NCI-H1048 (cell line): ENCODE results near the gene LRRC74A.
"Not testable (repeated sequence)": the region's sequence is repeated elsewhere in the genome, so short reads cannot be mapped to it uniquely, and the experiment has no call there.

ENCODE experiments used
- DNase-seq: peaks from one replicate; lab custom pipeline; 2025; lab: John Stamatoyannopoulos, UW

LRRC74A gene

DNA sequence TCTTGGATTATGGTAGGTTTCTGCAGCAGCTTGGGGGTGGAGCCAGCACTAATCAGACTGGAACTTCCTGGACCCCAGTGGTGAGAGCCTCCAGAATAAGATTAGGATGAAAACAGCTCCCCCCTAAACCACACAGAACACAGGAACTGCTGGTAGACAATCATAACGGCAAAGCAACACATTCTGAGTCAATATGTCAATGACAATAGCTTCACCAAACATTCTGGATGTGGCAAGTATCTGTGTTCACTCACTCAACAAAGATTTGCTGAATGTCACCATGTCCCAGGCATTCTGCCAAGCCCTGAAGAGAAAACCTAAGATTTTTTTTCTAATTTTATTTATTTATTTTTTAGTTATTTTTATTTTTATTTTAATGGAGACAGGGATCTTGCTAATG is 65.2 kb downstream of the LRRC74A start:
- DNase-seq, result no peak

- DNase-seq, result no peak
These were observed 68.1 kb downstream of the LRRC74A start for GRCh38 chr14:76894308-76894707.

DNA sequence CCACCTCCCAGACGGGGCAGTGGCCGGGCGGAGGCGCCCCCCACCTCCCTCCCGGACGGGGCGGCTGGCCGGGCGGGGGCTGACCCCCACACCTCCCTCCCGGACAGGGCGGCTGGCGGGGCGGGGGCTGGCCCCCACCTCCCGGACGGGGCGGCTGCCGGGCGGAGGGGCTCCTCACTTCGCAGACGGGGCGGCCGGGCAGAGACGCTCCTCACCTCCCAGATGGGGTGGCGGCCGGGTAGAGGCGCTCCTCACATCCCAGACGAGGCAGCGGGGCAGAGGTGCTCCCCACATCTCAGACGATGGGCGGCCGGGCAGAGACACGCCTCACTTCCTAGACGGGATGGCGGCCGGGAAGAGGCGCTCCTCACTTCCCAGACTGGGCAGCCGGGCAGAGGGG is 71.8 kb downstream of the LRRC74A start:
- DNase-seq, result not testable (repeated sequence)

GRCh38 chr14:76900682-76901081 is 74.5 kb downstream of the LRRC74A start:
- DNase-seq, result no peak

GRCh38 chr14:76901171-76902055 is 75.2 kb downstream of the LRRC74A start:
- DNase-seq, result no peak

DNA sequence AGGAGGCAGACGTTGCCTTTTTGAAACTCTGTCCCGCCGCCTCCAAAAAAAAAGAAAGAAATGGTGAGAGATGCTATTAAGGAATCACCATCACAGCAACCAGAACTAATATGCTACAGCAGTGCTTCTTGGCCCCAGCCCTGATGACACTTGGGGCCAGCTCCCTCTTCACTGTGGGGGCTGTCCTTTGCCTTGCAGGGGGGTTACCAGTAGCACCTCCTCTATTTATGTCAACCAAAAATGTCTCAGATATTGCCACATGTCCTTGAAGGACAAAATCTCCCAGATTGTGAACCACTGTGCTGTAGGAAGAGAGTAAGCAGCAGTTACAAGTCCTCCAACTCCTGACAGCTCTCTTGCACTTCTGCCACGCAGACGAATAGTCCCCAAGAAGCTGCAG is 76.4 kb downstream of the LRRC74A start:
- DNase-seq, result no peak

DNA sequence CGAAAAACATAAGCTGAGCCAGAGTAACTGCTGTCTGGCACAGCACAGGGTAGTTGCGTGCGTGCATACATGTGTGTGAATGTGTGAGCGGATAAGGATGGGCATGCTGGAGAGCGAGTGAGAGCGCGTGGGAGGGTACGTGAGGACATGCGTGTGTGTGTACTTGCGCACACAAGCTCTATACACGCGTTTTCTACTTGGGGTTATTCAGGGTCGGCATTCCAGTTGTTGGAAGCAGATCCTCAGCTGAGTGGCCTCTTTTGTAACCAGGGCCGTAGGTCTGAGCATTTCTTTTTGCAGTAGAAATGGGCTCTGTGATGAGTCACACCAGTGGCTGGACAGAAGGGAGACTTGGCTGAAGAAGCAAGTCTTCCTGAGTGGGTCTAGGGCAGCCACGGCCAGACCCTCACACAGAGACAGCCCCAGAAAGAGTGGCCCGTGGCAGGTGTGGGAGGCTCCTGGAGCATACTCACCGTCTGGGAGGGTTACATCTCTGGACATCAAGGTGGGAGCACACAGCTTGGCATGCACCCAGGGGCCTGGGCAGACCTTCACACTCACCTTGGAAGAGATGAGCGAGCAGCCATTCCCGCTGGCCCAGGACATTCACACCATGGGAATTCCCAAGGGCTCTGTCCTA is 78.0 kb downstream of the LRRC74A start:
- no peak for DNase-seq

DNA sequence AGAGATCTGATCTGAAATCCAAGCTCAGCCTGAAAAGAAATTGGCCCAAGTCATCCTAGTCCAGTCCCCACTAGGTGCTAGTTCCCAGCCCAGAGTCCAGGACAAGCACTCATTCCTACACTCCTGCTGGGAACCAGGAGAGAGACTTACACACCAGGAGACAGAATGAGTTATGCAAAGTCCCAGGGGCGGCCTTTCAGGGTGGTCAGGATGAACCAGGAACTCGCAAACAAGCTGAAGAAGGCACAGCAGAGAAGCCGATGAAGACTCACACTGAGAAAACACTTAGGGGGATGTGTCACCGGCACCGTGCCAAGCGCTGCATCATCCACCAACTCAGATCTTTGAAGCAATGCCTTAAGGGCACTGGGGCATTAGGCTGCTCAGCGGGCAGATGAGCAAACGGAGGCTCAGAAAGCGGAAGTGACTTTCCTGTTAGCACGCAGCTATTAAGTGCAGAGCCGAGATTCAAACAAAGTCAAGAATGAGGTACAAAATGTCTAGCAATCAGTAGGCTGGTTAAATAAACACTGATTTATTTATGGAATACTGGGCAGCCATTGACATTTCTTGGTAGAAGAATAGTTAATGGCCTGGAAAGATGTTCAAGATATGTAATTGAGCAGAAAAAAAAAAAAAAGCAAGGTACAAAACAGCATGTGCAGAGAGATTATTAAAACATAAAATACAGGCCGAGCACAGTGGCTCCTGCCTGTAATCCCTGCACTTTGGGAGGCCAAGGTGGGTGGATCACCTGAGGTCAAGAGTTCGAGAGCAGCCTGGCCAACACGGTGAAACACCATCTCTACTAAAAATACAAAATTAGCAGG is 78.7 kb downstream of the LRRC74A start:
- no peak for DNase-seq

DNA sequence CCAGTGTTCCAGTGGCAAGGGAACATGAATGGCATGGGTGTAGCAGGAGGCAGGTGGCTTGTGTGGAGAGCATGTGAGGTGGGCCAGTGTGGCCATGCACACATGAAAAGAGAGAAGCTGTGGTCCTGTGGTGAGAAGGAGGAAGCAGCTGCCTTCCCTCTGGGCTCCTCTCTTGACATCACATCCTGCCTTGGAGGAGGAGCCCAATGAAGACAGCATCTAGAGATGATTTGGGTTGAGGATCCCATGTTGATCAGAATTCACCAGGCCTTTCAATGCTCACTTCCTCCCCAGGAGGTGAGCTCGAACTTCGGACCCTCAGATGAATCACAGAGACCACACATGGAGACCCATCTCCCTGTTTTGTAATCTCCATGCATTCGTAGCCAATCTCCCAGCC is 82.6 kb downstream of the LRRC74A start:
- no peak for DNase-seq

- no peak for DNase-seq
These were observed 83.1 kb downstream of the LRRC74A start for GRCh38 chr14:76909266-76909665.

DNA sequence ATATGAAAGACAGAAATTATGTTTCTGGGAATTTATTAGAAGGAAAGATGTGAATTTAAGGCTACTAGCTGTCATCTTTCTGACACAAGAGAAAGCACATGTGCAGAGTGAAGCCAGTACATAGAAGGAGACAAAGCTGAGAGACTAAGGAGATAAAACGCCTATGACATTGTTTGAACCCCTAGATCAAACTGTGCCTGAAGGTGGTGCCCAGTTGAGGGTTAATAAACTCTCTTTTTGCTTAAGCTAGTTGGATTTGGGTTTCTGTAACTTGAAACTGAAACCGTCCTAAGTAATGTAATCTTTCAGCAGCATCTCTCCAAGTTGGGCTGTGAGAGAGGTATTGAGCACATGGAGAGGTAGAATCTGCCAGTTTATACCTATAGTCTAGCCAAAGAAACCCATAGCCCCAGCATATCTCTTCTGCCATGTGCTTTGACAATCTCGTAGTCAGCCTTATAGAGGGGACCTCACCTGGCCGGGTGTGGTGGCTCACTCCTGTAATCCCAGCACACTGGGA is 84.2 kb downstream of the LRRC74A start:
- no peak for DNase-seq

DNA sequence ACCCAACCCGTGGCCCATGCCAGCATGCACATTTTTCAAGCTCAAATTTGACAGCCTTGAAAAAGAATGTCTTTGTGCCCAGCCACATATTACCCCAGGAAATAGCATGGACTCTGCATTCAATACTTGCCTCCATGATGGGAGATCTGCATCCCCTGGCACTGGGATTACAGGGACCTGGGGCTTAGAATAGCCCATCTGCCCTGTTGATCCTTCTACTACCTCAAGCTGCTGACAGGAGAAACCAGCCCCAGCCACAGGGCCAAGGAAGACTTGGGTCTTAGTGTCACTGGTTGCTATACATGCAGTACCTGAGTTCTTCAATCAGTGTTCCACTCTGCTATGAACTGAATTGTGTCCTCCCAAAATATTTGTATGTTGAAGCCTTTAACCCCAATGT is 85.3 kb downstream of the LRRC74A start:
- no peak for DNase-seq

DNA sequence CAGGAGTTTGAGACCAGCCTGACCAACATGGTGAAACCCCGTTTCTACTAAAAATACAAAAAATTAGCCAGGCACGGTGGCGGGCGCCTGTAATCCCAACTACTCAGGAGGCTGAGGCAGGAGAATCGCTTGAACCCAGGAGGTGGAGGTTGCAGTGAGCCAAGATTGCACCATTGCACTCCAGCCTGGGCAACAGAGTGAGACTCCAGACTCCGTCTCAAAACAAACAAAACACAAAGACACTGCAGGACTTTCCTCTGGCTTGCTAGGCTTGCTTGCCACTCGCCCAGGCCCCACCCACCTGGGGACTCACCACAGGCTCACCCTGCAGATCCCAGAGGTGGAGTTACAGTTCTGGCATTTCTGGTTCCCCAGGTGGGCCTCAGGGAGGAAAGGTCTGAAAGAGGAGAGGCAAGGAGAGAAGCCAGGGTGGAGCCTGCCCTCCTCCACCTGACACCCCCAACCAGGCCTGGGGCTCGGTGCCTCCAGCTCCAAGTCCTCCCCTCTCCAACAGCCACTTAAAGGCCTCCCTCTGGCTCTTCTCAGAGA is 88.4 kb downstream of the LRRC74A start:
- not testable (repeated sequence) for DNase-seq

GRCh38 chr14:76916040-76916715 is 90.0 kb downstream of the LRRC74A start:
- no peak for DNase-seq

GRCh38 chr14:76917158-76917596 is 91.0 kb downstream of the LRRC74A start:
- peak; percentile 13 for DNase-seq

- no peak for DNase-seq
These were observed 91.6 kb downstream of the LRRC74A start for GRCh38 chr14:76917745-76918255.

- no peak for DNase-seq
These were observed 92.1 kb downstream of the LRRC74A start for GRCh38 chr14:76918256-76918781.

GRCh38 chr14:76918782-76919394 is 92.7 kb downstream of the LRRC74A start:
- no peak for DNase-seq
